ENCODE results near the gene SLIT1. TPM values are rescaled to one million over a fixed set of nuclear protein-coding genes. Genes with fewer than 3 reads are reported as not detected.

Gene SLIT1
- polyA plus RNA-seq, 1 donor from 2014 or later: 9.5 TPM

GRCh38 chr10:96984541-96985131, 201.1 kb downstream of the SLIT1 start:
- H3K27me3 ChIP-seq (ENCODE audit: insufficient read depth, low read depth, low read length): no peaks in the 10 kb centered on the region
- peaks cover 12% of the 10 kb centered on the region for H3K36me3 ChIP-seq (ENCODE audit: insufficient read depth, low read length)
- H3K4me3 ChIP-seq (ENCODE audit: low read length): no peak overlapping the region
- no peaks in the 10 kb centered on the region for H3K9me2 ChIP-seq (ENCODE audit: insufficient read depth, low read length)
- no peaks in the 10 kb centered on the region for H4K20me1 ChIP-seq (ENCODE audit: insufficient read depth)
- no peaks in the 10 kb centered on the region for H3K79me2 ChIP-seq (replicated peaks; ENCODE audit: insufficient read depth, low read length)
- H3K9ac ChIP-seq (ENCODE audit: low read length): no peak overlapping the region
- H3F3A ChIP-seq (ENCODE audit: insufficient read depth, low read length, poor library complexity, severe bottlenecking): no peaks in the 10 kb centered on the region
- H2AFZ ChIP-seq (ENCODE audit: low read depth, low read length): no peak overlapping the region
- H3K27ac ChIP-seq (ENCODE audit: low read length): no peak overlapping the region
- no peaks in the 10 kb centered on the region for H3K9me3 ChIP-seq (ENCODE audit: low read length)
- TF ChIP-seq TAF1 (IDR thresholded peaks at IDR 0.05; ENCODE audit: low read depth) (no peak), CTCF (IDR thresholded peaks at IDR 0.05; ENCODE audit: poor library complexity, severe bottlenecking) (no peak), REST (IDR thresholded peaks at IDR 0.05; ENCODE audit: borderline replicate concordance) (no peak), MXI1 (conservative IDR thresholded peaks at IDR 0.05; ENCODE audit: poor library complexity, severe bottlenecking) (no peak), RAD21 (conservative IDR thresholded peaks at IDR 0.05) (no peak), EP300 (conservative IDR thresholded peaks at IDR 0.05; ENCODE audit: poor library complexity, severe bottlenecking) (no peak), POLR2AphosphoS5 (IDR thresholded peaks at IDR 0.05) (no peak), EZH2 (IDR thresholded peaks at IDR 0.05; ENCODE audit: borderline replicate concordance, insufficient read depth, low read length, poor library complexity, severe bottlenecking) (no peak)
- H3K4me2 ChIP-seq (ENCODE audit: low read length): no peak overlapping the region

- Histone ChIP-seq H4K20me1 (ENCODE audit: insufficient read depth) (no peaks in the 10 kb centered on the region), H2AFZ (ENCODE audit: low read depth, low read length) (no peak overlapping the region), H3K36me3 (ENCODE audit: insufficient read depth, low read length) (peaks cover 12% of the 10 kb centered on the region)
Observed at GRCh38 chr10:96982149-96982930, 203.4 kb downstream of the SLIT1 start.

More at GRCh38 chr10:96982149-96982930, 203.4 kb downstream of the SLIT1 start:
- Histone ChIP-seq H3K4me2 (ENCODE audit: low read length) (no peak overlapping the region), H3K27ac (ENCODE audit: low read length) (no peak overlapping the region), H3K9me3 (ENCODE audit: low read length) (no peaks in the 10 kb centered on the region), H3F3A (ENCODE audit: insufficient read depth, low read length, poor library complexity, severe bottlenecking) (no peaks in the 10 kb centered on the region), H3K9ac (ENCODE audit: low read length) (no peak overlapping the region), H3K79me2 (replicated peaks; ENCODE audit: insufficient read depth, low read length) (no peaks in the 10 kb centered on the region), H3K27me3 (ENCODE audit: insufficient read depth, low read depth, low read length) (no peaks in the 10 kb centered on the region), H3K9me2 (ENCODE audit: insufficient read depth, low read length) (no peaks in the 10 kb centered on the region), H3K4me3 (ENCODE audit: low read length) (no peak overlapping the region)
- no peak for TF ChIP-seq POLR2AphosphoS5 (IDR thresholded peaks at IDR 0.05)
- TF ChIP-seq EZH2 (IDR thresholded peaks at IDR 0.05; ENCODE audit: borderline replicate concordance, insufficient read depth, low read length, poor library complexity, severe bottlenecking): no peak
- no peak for TF ChIP-seq CTCF (IDR thresholded peaks at IDR 0.05; ENCODE audit: poor library complexity, severe bottlenecking)
- no peak for TF ChIP-seq MXI1 (conservative IDR thresholded peaks at IDR 0.05; ENCODE audit: poor library complexity, severe bottlenecking)
- TF ChIP-seq RAD21 (conservative IDR thresholded peaks at IDR 0.05): no peak
- TF ChIP-seq REST (IDR thresholded peaks at IDR 0.05; ENCODE audit: borderline replicate concordance): no peak
- TF ChIP-seq TAF1 (IDR thresholded peaks at IDR 0.05; ENCODE audit: low read depth): no peak
- TF ChIP-seq EP300 (conservative IDR thresholded peaks at IDR 0.05; ENCODE audit: poor library complexity, severe bottlenecking): no peak
- no peak for TF ChIP-seq SMC3 (conservative IDR thresholded peaks at IDR 0.05; ENCODE audit: poor library complexity)

Data from neural cell (in vitro differentiated cells).